IMR-90 (cell line): ENCODE data around the gene AFAP1L2.

Experiments
- CTCF ChIP-seq: conservative IDR thresholded peaks from 2 replicates; pipeline ENCODE4 v1.5.1; 2012; ENCODE audit warnings: mild to moderate bottlenecking, low read depth, low read length, improper control_type of control experiment
- MAZ ChIP-seq: IDR thresholded peaks from 2 replicates; pipeline ENCODE4 v1.6.1; 2012; ENCODE audit warnings: low read depth, mild to moderate bottlenecking, low read length, improper control_type of control experiment, moderate library complexity, borderline replicate concordance
- MXI1 ChIP-seq: IDR thresholded peaks from 2 replicates; pipeline ENCODE4 v1.6.1; 2012; ENCODE audit warnings: low read depth, mild to moderate bottlenecking, low read length, moderate library complexity, borderline replicate concordance
- POLR2A ChIP-seq: IDR thresholded peaks from 2 replicates; pipeline ENCODE4 v1.6.1; 2012; ENCODE audit warnings: mild to moderate bottlenecking, low read depth, low read length
- RCOR1 ChIP-seq: IDR thresholded peaks from 2 replicates; pipeline ENCODE4 v1.6.1; 2012; ENCODE audit warnings: mild to moderate bottlenecking, low read length, improper control_type of control experiment; ENCODE audit not compliant: insufficient replicate concordance
- TF ChIP-seq, protein P1 (sequence below): fragments of 150-350 bp; IDR thresholded peaks from 2 replicates; pipeline ENCODE4 v1.6.1; 2017; ENCODE audit warnings: mild to moderate bottlenecking, antibody characterized with exemption, low read length, low read depth

DNA sequence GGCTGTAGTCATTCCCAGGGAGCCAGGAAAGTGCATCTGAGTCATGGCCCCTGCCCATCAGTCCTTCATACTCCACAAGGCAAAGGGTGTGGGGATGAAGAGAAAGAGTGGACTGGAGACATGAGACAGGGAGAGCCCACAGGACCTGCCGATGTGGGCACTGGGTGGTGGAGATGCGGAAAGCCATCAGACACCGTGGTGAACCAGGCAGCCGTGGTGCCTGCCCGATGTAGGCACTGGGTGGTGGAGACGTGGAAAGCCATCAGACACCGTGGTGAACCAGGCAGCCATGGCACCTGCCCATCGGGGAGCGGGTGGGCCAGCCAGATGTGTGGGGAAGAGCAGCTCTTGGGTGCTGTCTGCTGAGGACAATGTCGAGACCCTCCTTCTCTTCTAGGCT is 58.6 kb downstream of the AFAP1L2 start:
- TF ChIP-seq MAZ (no peak), CTCF (no peak), POLR2A (no peak), RCOR1 (no peak), MXI1 (no peak)
- TF ChIP-seq, protein P1, sequence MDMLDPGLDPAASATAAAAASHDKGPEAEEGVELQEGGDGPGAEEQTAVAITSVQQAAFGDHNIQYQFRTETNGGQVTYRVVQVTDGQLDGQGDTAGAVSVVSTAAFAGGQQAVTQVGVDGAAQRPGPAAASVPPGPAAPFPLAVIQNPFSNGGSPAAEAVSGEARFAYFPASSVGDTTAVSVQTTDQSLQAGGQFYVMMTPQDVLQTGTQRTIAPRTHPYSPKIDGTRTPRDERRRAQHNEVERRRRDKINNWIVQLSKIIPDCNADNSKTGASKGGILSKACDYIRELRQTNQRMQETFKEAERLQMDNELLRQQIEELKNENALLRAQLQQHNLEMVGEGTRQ = no peak
